Hepatocyte (in vitro differentiated cells): Measurements from ENCODE around the gene RABGAP1L. TPM values are rescaled to one million over a fixed set of nuclear protein-coding genes. Genes with fewer than 3 reads are reported as not detected.
"Not testable (repeated sequence)": the region's sequence is repeated elsewhere in the genome, so short reads cannot be mapped to it uniquely, and the experiment has no call there.

Source experiments
- DNase-seq: peaks from one replicate; pipeline ENCODE4 v3.0.0-alpha.2; 2016; ENCODE audit warnings: low spot score
- H2AFZ ChIP-seq: fragments of 200-600 bp; sonication (generic); 2 replicates; pipeline ENCODE4 v1.6.0; 2016; ENCODE audit warnings: antibody characterized with exemption, mild to moderate bottlenecking
- H3K27ac ChIP-seq: fragments of 200-600 bp; sonication (generic); 2 replicates; pipeline ENCODE4 v1.5.1; 2016; ENCODE audit warnings: mild to moderate bottlenecking
- H3K27me3 ChIP-seq: fragments of 200-600 bp; sonication (generic); 2 replicates; pipeline ENCODE4 v1.6.1; 2016
- H3K36me3 ChIP-seq: fragments of 200-600 bp; sonication (generic); replicated peaks from 2 replicates; pipeline ENCODE4 v1.5.1; 2016; ENCODE audit warnings: low read depth; ENCODE audit not compliant: insufficient read depth
- H3K4me1 ChIP-seq: fragments of 200-600 bp; sonication (generic); 2 replicates; pipeline ENCODE4 v1.5.1; 2016; ENCODE audit warnings: mild to moderate bottlenecking, moderate library complexity; ENCODE audit not compliant: insufficient read depth
- H3K4me2 ChIP-seq: fragments of 200-600 bp; sonication (generic); 2 replicates; pipeline ENCODE4 v1.6.0; 2016
- H3K4me3 ChIP-seq: fragments of 200-600 bp; sonication (generic); 2 replicates; pipeline ENCODE4 v1.5.1; 2016; ENCODE audit warnings: mild to moderate bottlenecking
- H3K79me2 ChIP-seq: fragments of 200-600 bp; sonication (generic); 2 replicates; pipeline ENCODE4 v1.6.0; 2017; ENCODE audit warnings: mild to moderate bottlenecking
- H3K9me2 ChIP-seq: fragments of 200-600 bp; sonication (generic); replicated peaks from 2 replicates; pipeline ENCODE4 v1.6.0; 2017; ENCODE audit warnings: mild to moderate bottlenecking; ENCODE audit not compliant: insufficient read depth
- H3K9me3 ChIP-seq: fragments of 200-600 bp; sonication (generic); 2 replicates; pipeline ENCODE4 v1.5.1; 2016; ENCODE audit warnings: low read depth, mild to moderate bottlenecking
- H4K20me1 ChIP-seq: fragments of 200-600 bp; sonication (generic); 2 replicates; pipeline ENCODE4 v1.6.0; 2016; ENCODE audit warnings: mild to moderate bottlenecking; ENCODE audit not compliant: insufficient read depth, poor library complexity, severe bottlenecking
- CTCF ChIP-seq: fragments of 200-600 bp; sonication (generic); IDR thresholded peaks from 2 replicates; pipeline ENCODE4 v1.5.1; 2016; ENCODE audit warnings: antibody characterized with exemption, mild to moderate bottlenecking; ENCODE audit not compliant: poor library complexity
- EZH2 ChIP-seq: fragments of 200-600 bp; sonication (generic); IDR thresholded peaks from 2 replicates; pipeline ENCODE4 v1.6.1; 2016; ENCODE audit warnings: antibody characterized with exemption, mild to moderate bottlenecking, borderline replicate concordance
- EZH2phosphoT487 ChIP-seq: fragments of 200-600 bp; sonication (generic); IDR thresholded peaks from one replicate; pipeline ENCODE4 v1.6.1; 2018; ENCODE audit warnings: antibody characterized with exemption, mild to moderate bottlenecking, low read depth, moderate library complexity; ENCODE audit not compliant: unreplicated experiment, severe bottlenecking
- WGBS: methylation state at CpG from one replicate; pipeline ENCODE4 v1.1.6; 2016; ENCODE audit warnings: low lambda C conversion rate; ENCODE audit errors: missing lambda C conversion rate; 5-methylcytosine and 5-hydroxymethylcytosine counted together
- polyA plus RNA-seq: library from polyadenylated mRNA; unstranded; fragments of >200 nt; fragmentation: Nextera tagmentation; extraction: Ambion mirVana; gene quantifications from 2 replicates; pipeline ENCODE4 v1.2.1, GENCODE V29; 2016
- total RNA-seq: library from RNA; depleted of rRNA; stranded (reverse); fragments of >200 nt; gene quantifications from 2 replicates; pipeline ENCODE4 v1.2.3, GENCODE V29; 2014

Gene RABGAP1L
- total and polyA plus RNA-seq, 2 experiments from 2014 or later: 15.0 to 41.8 TPM

- Histone ChIP-seq H3K4me3 (no peak overlapping the region), H3K9me2 (no peaks in the 10 kb centered on the region), H3K27me3 (no peaks in the 10 kb centered on the region), H4K20me1 (no peaks in the 10 kb centered on the region), H3K4me2 (no peak overlapping the region), H3K4me1 (no peaks in the 10 kb centered on the region), H3K9me3 (no peaks in the 10 kb centered on the region), H3K79me2 (no peaks in the 10 kb centered on the region), H3K27ac (no peak overlapping the region), H3K36me3 (no peaks in the 10 kb centered on the region), H2AFZ (no peak overlapping the region)
- TF ChIP-seq EZH2 (no peak), EZH2phosphoT487 (no peak), CTCF (no peak)
- no peak for DNase-seq
Observed at GRCh38 chr1:174812016-174812415, 652.7 kb downstream of the RABGAP1L start.

GRCh38 chr1:174812656-174813055, 653.3 kb downstream of the RABGAP1L start:
- peak; percentile 22 for DNase-seq
- H3K4me2 ChIP-seq: no peak overlapping the region
- H3K27ac ChIP-seq: no peak overlapping the region
- H3K9me2 ChIP-seq: no peaks in the 10 kb centered on the region
- no peaks in the 10 kb centered on the region for H3K27me3 ChIP-seq
- no peak overlapping the region for H3K4me3 ChIP-seq
- H3K36me3 ChIP-seq: no peaks in the 10 kb centered on the region
- H3K4me1 ChIP-seq: no peaks in the 10 kb centered on the region
- no peak overlapping the region for H2AFZ ChIP-seq
- H3K79me2 ChIP-seq: no peaks in the 10 kb centered on the region
- TF ChIP-seq EZH2 (no peak), CTCF (no peak), EZH2phosphoT487 (peak; percentile 53)
- H4K20me1 ChIP-seq: no peaks in the 10 kb centered on the region
- H3K9me3 ChIP-seq: no peaks in the 10 kb centered on the region

- H3K4me3 ChIP-seq: no peak overlapping the region
- TF ChIP-seq EZH2phosphoT487 (no peak), CTCF (no peak), EZH2 (no peak)
- H3K27ac ChIP-seq: no peak overlapping the region
- H3K9me3 ChIP-seq: no peaks in the 10 kb centered on the region
- H2AFZ ChIP-seq: no peak overlapping the region
- no peak for DNase-seq
- H3K79me2 ChIP-seq: no peaks in the 10 kb centered on the region
- WGBS: 88% methylated on average over 3 of the region's 3 CpGs
- H3K4me2 ChIP-seq: no peak overlapping the region
- H4K20me1 ChIP-seq: no peaks in the 10 kb centered on the region
- no peaks in the 10 kb centered on the region for H3K27me3 ChIP-seq
- no peaks in the 10 kb centered on the region for H3K36me3 ChIP-seq
- no peaks in the 10 kb centered on the region for H3K9me2 ChIP-seq
- H3K4me1 ChIP-seq: no peaks in the 10 kb centered on the region
Observed at GRCh38 chr1:174815036-174815435, 655.7 kb downstream of the RABGAP1L start.

- H3K27me3 ChIP-seq: no peaks in the 10 kb centered on the region
- TF ChIP-seq EZH2 (no peak), CTCF (no peak), EZH2phosphoT487 (no peak)
- no peak overlapping the region for H3K4me2 ChIP-seq
- no peak overlapping the region for H3K27ac ChIP-seq
- H3K9me2 ChIP-seq: no peaks in the 10 kb centered on the region
- H3K79me2 ChIP-seq: no peaks in the 10 kb centered on the region
- H3K9me3 ChIP-seq: no peaks in the 10 kb centered on the region
- no peaks in the 10 kb centered on the region for H4K20me1 ChIP-seq
- H3K4me3 ChIP-seq: no peak overlapping the region
- no peak for DNase-seq
- no peak overlapping the region for H2AFZ ChIP-seq
- H3K4me1 ChIP-seq: no peaks in the 10 kb centered on the region
- no peaks in the 10 kb centered on the region for H3K36me3 ChIP-seq
Observed at GRCh38 chr1:174815474-174815908, 656.2 kb downstream of the RABGAP1L start.

- not testable (repeated sequence) for H3K4me2 ChIP-seq, H3K4me3 ChIP-seq, H3K27ac ChIP-seq, H3K9me3 ChIP-seq, H3K36me3 ChIP-seq, DNase-seq, H3K27me3 ChIP-seq, H3K79me2 ChIP-seq, H4K20me1 ChIP-seq, H3K9me2 ChIP-seq, H2AFZ ChIP-seq, H3K4me1 ChIP-seq
- 96% methylated on average over 6 of the region's 8 CpGs for WGBS
Observed at GRCh38 chr1:174816621-174817020, 657.3 kb downstream of the RABGAP1L start.
